ENCODE measurements around the gene HECW1.

GRCh38 chr7:43260980-43261878 is 148.8 kb downstream of the HECW1 start:
- TF ChIP-seq, protein P1, sequence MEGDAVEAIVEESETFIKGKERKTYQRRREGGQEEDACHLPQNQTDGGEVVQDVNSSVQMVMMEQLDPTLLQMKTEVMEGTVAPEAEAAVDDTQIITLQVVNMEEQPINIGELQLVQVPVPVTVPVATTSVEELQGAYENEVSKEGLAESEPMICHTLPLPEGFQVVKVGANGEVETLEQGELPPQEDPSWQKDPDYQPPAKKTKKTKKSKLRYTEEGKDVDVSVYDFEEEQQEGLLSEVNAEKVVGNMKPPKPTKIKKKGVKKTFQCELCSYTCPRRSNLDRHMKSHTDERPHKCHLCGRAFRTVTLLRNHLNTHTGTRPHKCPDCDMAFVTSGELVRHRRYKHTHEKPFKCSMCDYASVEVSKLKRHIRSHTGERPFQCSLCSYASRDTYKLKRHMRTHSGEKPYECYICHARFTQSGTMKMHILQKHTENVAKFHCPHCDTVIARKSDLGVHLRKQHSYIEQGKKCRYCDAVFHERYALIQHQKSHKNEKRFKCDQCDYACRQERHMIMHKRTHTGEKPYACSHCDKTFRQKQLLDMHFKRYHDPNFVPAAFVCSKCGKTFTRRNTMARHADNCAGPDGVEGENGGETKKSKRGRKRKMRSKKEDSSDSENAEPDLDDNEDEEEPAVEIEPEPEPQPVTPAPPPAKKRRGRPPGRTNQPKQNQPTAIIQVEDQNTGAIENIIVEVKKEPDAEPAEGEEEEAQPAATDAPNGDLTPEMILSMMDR (IDR thresholded peaks at IDR 0.05) = peak; percentile 84
- TF ChIP-seq EP300 (IDR thresholded peaks at IDR 0.05) = no peak
- no peak for TF ChIP-seq POLR2A (IDR thresholded peaks at IDR 0.05; ENCODE audit: low read length)
- peak; percentile 84 to 90 for TF ChIP-seq RAD21 (conservative IDR thresholded peaks at IDR 0.05 in 1 of 2, IDR thresholded peaks at IDR 0.05 in 1 of 2)
- TF ChIP-seq NPAS2 (CRISPR knock-in tag; IDR thresholded peaks at IDR 0.05; ENCODE audit: borderline replicate concordance) = no peak
- TF ChIP-seq JUNB (IDR thresholded peaks at IDR 0.05) = no peak
- TF ChIP-seq MAZ (IDR thresholded peaks at IDR 0.05; ENCODE audit: borderline replicate concordance, low read depth, low read length) = no peak
- TF ChIP-seq, protein P2, sequence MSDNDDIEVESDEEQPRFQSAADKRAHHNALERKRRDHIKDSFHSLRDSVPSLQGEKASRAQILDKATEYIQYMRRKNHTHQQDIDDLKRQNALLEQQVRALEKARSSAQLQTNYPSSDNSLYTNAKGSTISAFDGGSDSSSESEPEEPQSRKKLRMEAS (IDR thresholded peaks at IDR 0.05) = no peak
- TF ChIP-seq KDM1A (IDR thresholded peaks at IDR 0.05; ENCODE audit: low read depth) = no peak
- no peak for TF ChIP-seq CHD4 (IDR thresholded peaks at IDR 0.05; ENCODE audit: borderline replicate concordance)
